Activated T-cell treated with anti-CD3 and anti-CD28 coated beads, Interleukin-2, amount 50 U/mL, for 72 hours (primary cell): Measurements from ENCODE around the gene PIP4K2A. TPM values are rescaled to one million over a fixed set of nuclear protein-coding genes. Genes with fewer than 3 reads are reported as not detected.
"Not testable (repeated sequence)": the region's sequence is repeated elsewhere in the genome, so short reads cannot be mapped to it uniquely, and the experiment has no call there.

ENCODE experiments used
- ATAC-seq, 2 donors: fragments of 150-1000 bp; cut with Tn5 transposase; replicated peaks in 1 of 2; 2 replicates each; pipeline ENCODE4 v1.10.0; 2021; ENCODE audit warnings: moderate library complexity in 2 of 2, mild to moderate bottlenecking in 1 of 2
- DNase-seq, 2 donors: peaks; one replicate each; pipeline ENCODE4 v3.0.0; 2021 to 2022; ENCODE audit warnings: mixed read lengths in 1 of 2
- H3K27ac Mint-ChIP-seq: one replicate; pipeline ENCODE4 v1.8.0; 2022; ENCODE audit warnings: mild to moderate bottlenecking, moderate library complexity, mixed read lengths
- H3K27me3 Mint-ChIP-seq: one replicate; pipeline ENCODE4 v1.8.0; 2022; ENCODE audit warnings: low read depth, mixed read lengths
- H3K36me3 Mint-ChIP-seq, 2 donors: one replicate each; pipeline ENCODE4 v1.8.0; 2022; ENCODE audit warnings: mixed read lengths in 2 of 2, mild to moderate bottlenecking in 1 of 2; ENCODE audit not compliant: insufficient read depth in 2 of 2
- H3K4me1 Mint-ChIP-seq: one replicate; pipeline ENCODE4 v1.8.0; 2022; ENCODE audit warnings: low read depth, mixed read lengths
- H3K4me3 Mint-ChIP-seq, 2 donors: one replicate each; pipeline ENCODE4 v1.8.0; 2022; ENCODE audit warnings: mild to moderate bottlenecking in 2 of 2, mixed read lengths in 2 of 2, moderate library complexity in 2 of 2
- H3K9me3 Mint-ChIP-seq, 2 donors: one replicate each; pipeline ENCODE4 v1.8.0; 2022; ENCODE audit warnings: mixed read lengths in 2 of 2
- total RNA-seq, 2 donors: library from RNA; stranded (reverse); gene quantifications; one replicate each; pipeline ENCODE4 v1.2.3, GENCODE V29; 2022

The PIP4K2A gene
- total RNA-seq = 100 to 1,000 TPM; 104 to 138 TPM

- no peaks in the 10 kb centered on the region for H3K27me3 Mint-ChIP-seq
- peaks cover 2 to 3% of the 10 kb centered on the region in 2 donors for H3K36me3 Mint-ChIP-seq
- no peaks in the 10 kb centered on the region for H3K9me3 Mint-ChIP-seq
- ATAC-seq = peak; percentile 88 to 91
- peak within 1 kb of the TSS; percentile 73 for H3K27ac Mint-ChIP-seq
- H3K4me3 Mint-ChIP-seq = peak within 1 kb of the TSS; percentile 90 to 97
- peaks cover 31% of the 10 kb centered on the region for H3K4me1 Mint-ChIP-seq
- DNase-seq = peak; percentile 81 to 89
Measured at GRCh38 chr10:22714479-22715289, at the start of gene PIP4K2A. TSS of gene PIP4K2A (minus strand) at chr10:22714578. CDS start at chr10:22714326, 252 bp downstream.

- no peaks in the 10 kb centered on the region for H3K4me1 Mint-ChIP-seq
- no peak for DNase-seq
- no peaks in the 10 kb centered on the region for H3K36me3 Mint-ChIP-seq
- no peak for ATAC-seq
- no peak overlapping the region for H3K27ac Mint-ChIP-seq
- no peaks in the 10 kb centered on the region for H3K9me3 Mint-ChIP-seq
- H3K4me3 Mint-ChIP-seq = no peak overlapping the region
- peaks cover 4% of the 10 kb centered on the region for H3K27me3 Mint-ChIP-seq
Measured at GRCh38 chr10:22761569-22762220, 47.3 kb upstream of the PIP4K2A start.

GRCh38 chr10:22760025-22760424 lies 45.6 kb upstream of the PIP4K2A start:
- Mint-ChIP-seq H3K4me1 (no peaks in the 10 kb centered on the region), H3K36me3 (no peaks in the 10 kb centered on the region), H3K27ac (no peak overlapping the region), H3K4me3 (no peak overlapping the region), H3K27me3 (peaks cover 4% of the 10 kb centered on the region), H3K9me3 (no peaks in the 10 kb centered on the region)
- ATAC-seq (no peak), DNase-seq (no peak)

GRCh38 chr10:22758867-22759266 lies 44.5 kb upstream of the PIP4K2A start:
- ATAC-seq (no peak), DNase-seq (no peak)
- no peak overlapping the region for H3K27ac Mint-ChIP-seq
- no peaks in the 10 kb centered on the region for H3K36me3 Mint-ChIP-seq
- no peaks in the 10 kb centered on the region for H3K9me3 Mint-ChIP-seq
- H3K4me1 Mint-ChIP-seq = no peaks in the 10 kb centered on the region
- no peak overlapping the region for H3K4me3 Mint-ChIP-seq
- H3K27me3 Mint-ChIP-seq = no peaks in the 10 kb centered on the region

- H3K4me1 Mint-ChIP-seq = peaks cover 6% of the 10 kb centered on the region
- ATAC-seq (no peak), DNase-seq (no peak)
- H3K27ac Mint-ChIP-seq = no peak overlapping the region
- no peaks in the 10 kb centered on the region for H3K9me3 Mint-ChIP-seq
- H3K4me3 Mint-ChIP-seq = no peak overlapping the region
- H3K27me3 Mint-ChIP-seq = no peaks in the 10 kb centered on the region
- H3K36me3 Mint-ChIP-seq = no peaks in the 10 kb centered on the region
Measured at GRCh38 chr10:22754296-22754695, 39.9 kb upstream of the PIP4K2A start.

- no peaks in the 10 kb centered on the region for H3K27me3 Mint-ChIP-seq
- no peaks in the 10 kb centered on the region for H3K36me3 Mint-ChIP-seq
- no peak for ATAC-seq
- peaks cover 6% of the 10 kb centered on the region for H3K4me1 Mint-ChIP-seq
- no peak overlapping the region for H3K27ac Mint-ChIP-seq
- H3K4me3 Mint-ChIP-seq = no peak overlapping the region
- DNase-seq = no peak
- H3K9me3 Mint-ChIP-seq = no peaks in the 10 kb centered on the region
Measured at GRCh38 chr10:22753786-22754185, 39.4 kb upstream of the PIP4K2A start.

- no peak overlapping the region for H3K27ac Mint-ChIP-seq
- no peaks in the 10 kb centered on the region for H3K36me3 Mint-ChIP-seq
- ATAC-seq (no peak), DNase-seq (no peak)
- H3K4me1 Mint-ChIP-seq = peaks cover 6% of the 10 kb centered on the region
- H3K4me3 Mint-ChIP-seq = no peak overlapping the region
- H3K27me3 Mint-ChIP-seq = no peaks in the 10 kb centered on the region
- H3K9me3 Mint-ChIP-seq = no peaks in the 10 kb centered on the region
Measured at GRCh38 chr10:22752272-22752889, 38.0 kb upstream of the PIP4K2A start.

- Mint-ChIP-seq H3K4me1 (peaks cover 6% of the 10 kb centered on the region), H3K27me3 (no peaks in the 10 kb centered on the region), H3K4me3 (no peak overlapping the region), H3K27ac (no peak overlapping the region), H3K36me3 (no peaks in the 10 kb centered on the region), H3K9me3 (peaks cover under 1 to 2% of the 10 kb centered on the region in 2 donors)
- ATAC-seq = no peak
- DNase-seq = no peak
Measured at GRCh38 chr10:22750131-22750530, 35.8 kb upstream of the PIP4K2A start.

- not testable (repeated sequence) for H3K27ac Mint-ChIP-seq, H3K9me3 Mint-ChIP-seq, H3K27me3 Mint-ChIP-seq, DNase-seq, H3K36me3 Mint-ChIP-seq, H3K4me3 Mint-ChIP-seq, ATAC-seq, H3K4me1 Mint-ChIP-seq
Measured at GRCh38 chr10:22744858-22745257, 30.5 kb upstream of the PIP4K2A start.

GRCh38 chr10:22742678-22743077 lies 28.3 kb upstream of the PIP4K2A start:
- no peaks in the 10 kb centered on the region for H3K4me1 Mint-ChIP-seq
- no peaks in the 10 kb centered on the region for H3K27me3 Mint-ChIP-seq
- H3K9me3 Mint-ChIP-seq = peaks cover 6 to 7% of the 10 kb centered on the region in 2 donors
- no peak overlapping the region for H3K27ac Mint-ChIP-seq
- no peak for DNase-seq
- H3K36me3 Mint-ChIP-seq = peaks cover 0 to 2% of the 10 kb centered on the region in 2 donors
- H3K4me3 Mint-ChIP-seq = no peak overlapping the region
- ATAC-seq = no peak

GRCh38 chr10:22741631-22742030 lies 27.3 kb upstream of the PIP4K2A start:
- ATAC-seq, H3K4me3 Mint-ChIP-seq, DNase-seq: not testable (repeated sequence)

GRCh38 chr10:22740180-22740579 lies 25.8 kb upstream of the PIP4K2A start:
- no peaks in the 10 kb centered on the region for H3K27me3 Mint-ChIP-seq
- no peak overlapping the region for H3K4me3 Mint-ChIP-seq
- peaks cover 0 to 2% of the 10 kb centered on the region in 2 donors for H3K36me3 Mint-ChIP-seq
- no peak overlapping the region for H3K27ac Mint-ChIP-seq
- no peak for DNase-seq
- ATAC-seq = no peak
- H3K4me1 Mint-ChIP-seq = no peaks in the 10 kb centered on the region
- H3K9me3 Mint-ChIP-seq = peaks cover 5 to 6% of the 10 kb centered on the region in 2 donors

More at GRCh38 chr10:22741631-22742030, 27.3 kb upstream of the PIP4K2A start:
- not testable (repeated sequence) for H3K27ac Mint-ChIP-seq, H3K36me3 Mint-ChIP-seq, H3K27me3 Mint-ChIP-seq, H3K4me1 Mint-ChIP-seq, H3K9me3 Mint-ChIP-seq

GRCh38 chr10:22737587-22737986 lies 23.2 kb upstream of the PIP4K2A start:
- H3K27me3 Mint-ChIP-seq = no peaks in the 10 kb centered on the region
- H3K9me3 Mint-ChIP-seq = no peaks in the 10 kb centered on the region
- no peaks in the 10 kb centered on the region for H3K36me3 Mint-ChIP-seq
- no peaks in the 10 kb centered on the region for H3K4me1 Mint-ChIP-seq
- ATAC-seq = no peak
- H3K4me3 Mint-ChIP-seq = no peak overlapping the region
- DNase-seq = no peak
- H3K27ac Mint-ChIP-seq = no peak overlapping the region
